ENCODE measurements around the gene SMARCC2. TPM values are rescaled to one million over a fixed set of nuclear protein-coding genes. Genes with fewer than 3 reads are reported as not detected.

The SMARCC2 gene
- total RNA-seq, 1 experiment from 2014 or later: 99.7 TPM

DNA sequence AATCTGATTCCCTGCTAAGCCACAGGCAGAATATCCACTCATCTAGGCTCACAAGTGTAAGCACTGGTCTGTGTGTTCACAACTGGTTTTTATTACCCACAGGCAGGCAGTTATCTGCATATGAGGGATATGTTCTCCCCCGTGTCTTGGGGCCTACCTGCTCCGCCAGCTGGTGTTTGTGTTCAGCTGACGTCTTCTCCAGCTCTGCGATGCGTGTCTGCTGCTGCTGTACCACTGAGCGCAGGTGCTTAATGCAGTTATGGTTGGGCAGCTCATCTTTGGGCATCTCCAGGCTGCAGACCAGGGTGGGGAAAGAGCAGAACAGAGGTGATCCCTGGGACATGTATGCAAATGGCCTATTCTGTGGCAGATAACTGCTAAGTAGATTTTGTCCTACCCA, 18.7 kb upstream of the SMARCC2 start (continued):
- TF ChIP-seq, protein P1, sequence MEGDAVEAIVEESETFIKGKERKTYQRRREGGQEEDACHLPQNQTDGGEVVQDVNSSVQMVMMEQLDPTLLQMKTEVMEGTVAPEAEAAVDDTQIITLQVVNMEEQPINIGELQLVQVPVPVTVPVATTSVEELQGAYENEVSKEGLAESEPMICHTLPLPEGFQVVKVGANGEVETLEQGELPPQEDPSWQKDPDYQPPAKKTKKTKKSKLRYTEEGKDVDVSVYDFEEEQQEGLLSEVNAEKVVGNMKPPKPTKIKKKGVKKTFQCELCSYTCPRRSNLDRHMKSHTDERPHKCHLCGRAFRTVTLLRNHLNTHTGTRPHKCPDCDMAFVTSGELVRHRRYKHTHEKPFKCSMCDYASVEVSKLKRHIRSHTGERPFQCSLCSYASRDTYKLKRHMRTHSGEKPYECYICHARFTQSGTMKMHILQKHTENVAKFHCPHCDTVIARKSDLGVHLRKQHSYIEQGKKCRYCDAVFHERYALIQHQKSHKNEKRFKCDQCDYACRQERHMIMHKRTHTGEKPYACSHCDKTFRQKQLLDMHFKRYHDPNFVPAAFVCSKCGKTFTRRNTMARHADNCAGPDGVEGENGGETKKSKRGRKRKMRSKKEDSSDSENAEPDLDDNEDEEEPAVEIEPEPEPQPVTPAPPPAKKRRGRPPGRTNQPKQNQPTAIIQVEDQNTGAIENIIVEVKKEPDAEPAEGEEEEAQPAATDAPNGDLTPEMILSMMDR (IDR thresholded peaks at IDR 0.05 in 2 of 3, conservative IDR thresholded peaks at IDR 0.05 in 1 of 3; ENCODE audit: borderline replicate concordance in 1 of 3, insufficient read depth in 1 of 3, low read depth in 2 of 3, low read length in 2 of 3): no peak

GRCh38 chr12:56206452-56207166, 17.3 kb upstream of the SMARCC2 start:
- Histone ChIP-seq H4K20me1 (ENCODE audit: insufficient read depth) (no peaks in the 10 kb centered on the region), H3K4me2 (ENCODE audit: low read length) (no peak overlapping the region), H3K27me3 (ENCODE audit: insufficient read depth, low read length) (no peaks in the 10 kb centered on the region), H3K4me3 (replicated peaks in 1 of 2; ENCODE audit: low read depth in 1 of 2, low read length in 2 of 2) (no peak overlapping the region), H3K36me3 (ENCODE audit: control insufficient read depth in 1 of 2, insufficient read depth in 2 of 2, low read length in 2 of 2) (peaks cover 22 to 23% of the 10 kb centered on the region in 2 experiments), H3K9me2 (ENCODE audit: insufficient read depth) (no peaks in the 10 kb centered on the region), H3K4me1 (ENCODE audit: control insufficient read depth in 1 of 2, insufficient read depth in 2 of 2, low read length in 2 of 2) (no peaks in the 10 kb centered on the region), H3K79me2 (ENCODE audit: insufficient read depth, low read length) (no peaks in the 10 kb centered on the region), H3K27ac (ENCODE audit: low read depth, low read length) (no peak overlapping the region), H3K9ac (ENCODE audit: low read length) (no peak overlapping the region), H2AFZ (ENCODE audit: low read depth, low read length, poor library complexity, severe bottlenecking) (no peak overlapping the region), H3K9me3 (ENCODE audit: control insufficient read depth in 1 of 2, insufficient read depth in 1 of 2, low read depth in 1 of 2, low read length in 2 of 2) (no peaks in the 10 kb centered on the region)
- ChIA-PET RAD21 (ENCODE audit: low non-redundant PET in 1 of 2, low total read pairs in 2 of 2, uncharacterized antibody in 2 of 2, unreplicated experiment in 2 of 2) (interaction anchor here in 1 of 2 experiments (0.9 to 1.3 kb wide), 2 partner anchors 15 to 258 kb away, joined by 3 to 5 read pairs; partner anchors contain the start of gene RNF41), POLR2A (interaction anchor here (1.1 to 2.4 kb wide), 3 partner anchors 15 to 154 kb away, joined by 3 to 13 read pairs (median 4); partner anchors contain the start of genes ESYT1, RNF41 and STAT2), CTCF (interaction anchor here (0.8 to 2.2 kb wide), 9 partner anchors 10 to 468 kb away, joined by 3 to 13 read pairs (median 4); partner anchors contain the start of genes ESYT1, RNF41 and SMARCC2)
- ATAC-seq (peak; percentile 92), DNase-seq (ENCODE audit: low read depth, low spot score) (no peak)
- intact Hi-C loops (cut with micrococcal nuclease): loop anchor here (2.0 to 5.0 kb wide), 2 partner anchors 18 to 256 kb away; partner anchors contain the start of gene NABP2
- TF ChIP-seq FOSL1 (IDR thresholded peaks at IDR 0.05; ENCODE audit: low read depth) (no peak), POLR2A (IDR thresholded peaks at IDR 0.05; ENCODE audit: borderline replicate concordance, extremely low read depth, insufficient read depth, insufficient read length) (no peak), YY1 (IDR thresholded peaks at IDR 0.05; ENCODE audit: extremely low read depth, insufficient replicate concordance, low read depth, low read length) (no peak), ZNF274 (IDR thresholded peaks at IDR 0.05; ENCODE audit: low read depth, low read length) (no peak), RAD21 (IDR thresholded peaks at IDR 0.05; ENCODE audit: low read depth) (peak; percentile 74)
- TF ChIP-seq, protein P2, sequence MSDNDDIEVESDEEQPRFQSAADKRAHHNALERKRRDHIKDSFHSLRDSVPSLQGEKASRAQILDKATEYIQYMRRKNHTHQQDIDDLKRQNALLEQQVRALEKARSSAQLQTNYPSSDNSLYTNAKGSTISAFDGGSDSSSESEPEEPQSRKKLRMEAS (IDR thresholded peaks at IDR 0.05): no peak
- TF ChIP-seq, protein P1 (IDR thresholded peaks at IDR 0.05 in 2 of 3, conservative IDR thresholded peaks at IDR 0.05 in 1 of 3; ENCODE audit: borderline replicate concordance in 1 of 3, insufficient read depth in 1 of 3, low read depth in 2 of 3, low read length in 2 of 3): peak; percentile 69 to 82 (median 74); a peak in 5 of 6 replicates
- no TSS peak for BruUV-seq (replicated peaks)
